T-helper 2 cell treated with Interferon-gamma antibody and Interleukin-4, amounts not matched to agents 100 ng/mL and 5 ng/mL, for 36 hours (primary cell): ENCODE data around the gene CCL13. TPM values are rescaled to one million over a fixed set of nuclear protein-coding genes. Genes with fewer than 3 reads are reported as not detected.

Experiments used
- intact Hi-C: fragments of 100-400 bp; cut with micrococcal nuclease; formaldehyde crosslinking; loops from one replicate; pipeline ENCODE4 v1.15.1; 2023
- total RNA-seq: library from RNA; stranded (reverse); gene quantifications from 2 replicates; pipeline ENCODE4 v1.2.3, GENCODE V29; 2022

The CCL13 gene
- total RNA-seq, 1 donor from 2014 or later: not detected

GRCh38 chr17:34363183-34363661 is 6.9 kb downstream of the CCL13 start, which contains the start of gene CCL1:
TSS of gene CCL1 (minus strand) at chr17:34363233. CDS start at chr17:34363161, 72 bp downstream.
- intact Hi-C loops: no loop called here

GRCh38 chr17:34364751-34365150 is 8.5 kb downstream of the CCL13 start:
- intact Hi-C loops: no loop called here

DNA sequence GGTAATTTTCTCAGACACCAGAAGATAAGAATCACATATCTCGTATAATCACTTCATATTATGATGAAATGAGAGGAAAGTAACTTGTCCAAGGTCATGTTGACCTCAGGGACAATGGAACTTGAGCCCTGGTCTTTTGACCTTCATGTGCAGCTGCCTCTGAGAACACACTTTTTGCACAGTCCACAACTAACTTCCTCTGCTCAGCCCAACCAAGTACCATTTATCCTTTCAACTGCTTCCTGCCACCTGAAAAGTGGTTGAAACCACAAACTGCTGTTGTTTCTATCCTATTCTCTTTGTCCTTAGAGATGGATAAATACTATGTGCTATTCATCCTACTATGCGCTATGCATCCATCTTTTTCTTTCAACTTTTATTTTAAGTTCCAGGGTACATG is 9.1 kb downstream of the CCL13 start:
- intact Hi-C loops: no loop called here

GRCh38 chr17:34366010-34366409 is 9.7 kb downstream of the CCL13 start:
- intact Hi-C loops: no loop called here

DNA sequence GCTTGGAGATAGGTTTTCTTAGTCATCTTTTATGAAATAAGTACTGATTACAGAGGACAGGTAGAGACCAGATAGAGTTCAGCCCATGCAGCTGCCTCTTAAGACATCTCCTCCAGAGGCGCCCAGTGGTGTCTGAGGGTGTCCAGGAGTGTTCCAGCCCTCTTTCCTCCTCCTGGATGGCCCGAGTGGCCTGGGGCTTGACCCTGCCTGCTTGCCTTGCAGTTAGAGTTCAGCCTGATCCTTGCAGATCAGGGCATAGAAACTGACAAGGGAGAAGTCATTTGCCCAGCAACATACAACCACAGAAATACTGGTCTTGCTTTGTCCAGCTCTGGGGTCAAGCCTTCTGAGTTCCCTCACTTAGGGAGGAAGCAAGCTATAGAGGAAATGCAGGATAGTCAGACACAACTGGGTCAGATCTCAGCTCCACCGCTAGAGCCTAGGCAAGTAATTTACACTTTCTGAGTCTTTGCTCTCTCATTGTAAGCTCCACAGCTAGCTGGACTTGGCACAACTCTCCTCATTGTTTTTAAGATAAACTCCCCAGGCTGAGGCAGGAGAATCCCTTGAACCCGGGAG is 10.3 kb downstream of the CCL13 start:
- intact Hi-C loops: no loop called here

GRCh38 chr17:34367486-34368195 is 11.4 kb downstream of the CCL13 start:
- intact Hi-C loops: no loop called here

DNA sequence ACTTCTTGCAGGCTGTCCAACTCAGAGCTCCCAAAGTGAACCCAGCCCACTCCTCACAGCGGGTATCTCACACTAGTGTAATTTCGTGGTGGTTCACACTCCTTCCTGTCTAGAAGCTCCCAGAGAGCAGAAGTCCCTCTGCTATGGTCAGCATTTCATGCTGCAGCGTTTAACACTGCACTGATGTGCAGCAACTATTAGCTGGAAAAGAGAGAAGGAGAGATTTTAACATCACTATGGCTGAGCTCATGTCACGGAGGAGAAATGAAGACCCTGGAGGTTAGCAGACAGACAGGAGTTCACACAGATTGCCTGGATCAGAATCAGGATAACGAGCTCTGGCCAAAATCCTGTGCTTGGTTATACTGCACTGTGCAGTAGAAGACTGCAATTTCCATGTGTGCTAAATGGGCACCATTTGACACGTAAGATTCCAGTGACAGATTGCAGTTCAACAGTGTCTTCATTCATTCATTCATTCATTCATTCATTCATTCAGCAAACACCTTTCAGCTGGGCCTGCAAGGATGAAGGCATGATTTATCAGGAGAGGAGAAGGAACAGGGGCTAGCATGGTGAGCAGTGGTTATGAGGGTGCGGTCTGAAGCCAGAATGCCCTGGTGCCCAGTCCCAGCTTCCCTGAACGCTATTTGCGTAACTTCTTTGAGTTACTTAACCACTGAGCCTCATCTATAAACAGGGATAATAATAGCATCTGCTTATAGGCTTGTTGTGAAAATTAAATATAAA is 12.1 kb downstream of the CCL13 start:
- intact Hi-C loops: no loop called here

- intact Hi-C loops: no loop called here
These were observed 12.7 kb downstream of the CCL13 start for GRCh38 chr17:34368946-34369500.

DNA sequence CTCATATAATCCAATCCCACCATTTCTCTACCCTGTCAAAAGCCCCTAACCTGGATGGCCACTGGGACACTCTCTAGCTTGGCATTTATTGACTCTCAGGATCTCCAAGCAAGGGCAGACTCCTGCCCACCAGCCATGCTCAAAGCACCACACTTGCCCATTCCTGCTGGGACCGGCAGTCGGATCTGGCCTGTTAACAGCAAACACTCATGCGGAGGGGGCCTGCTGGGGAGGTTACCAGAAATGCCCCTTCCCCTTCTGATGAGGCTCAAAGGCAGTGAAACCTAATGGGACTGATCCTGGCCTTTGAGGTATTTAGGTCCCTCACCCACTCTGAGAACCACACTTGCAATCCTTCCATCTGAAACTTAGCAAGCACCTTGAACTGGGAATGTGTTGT is 13.3 kb downstream of the CCL13 start:
- intact Hi-C loops: no loop called here

DNA sequence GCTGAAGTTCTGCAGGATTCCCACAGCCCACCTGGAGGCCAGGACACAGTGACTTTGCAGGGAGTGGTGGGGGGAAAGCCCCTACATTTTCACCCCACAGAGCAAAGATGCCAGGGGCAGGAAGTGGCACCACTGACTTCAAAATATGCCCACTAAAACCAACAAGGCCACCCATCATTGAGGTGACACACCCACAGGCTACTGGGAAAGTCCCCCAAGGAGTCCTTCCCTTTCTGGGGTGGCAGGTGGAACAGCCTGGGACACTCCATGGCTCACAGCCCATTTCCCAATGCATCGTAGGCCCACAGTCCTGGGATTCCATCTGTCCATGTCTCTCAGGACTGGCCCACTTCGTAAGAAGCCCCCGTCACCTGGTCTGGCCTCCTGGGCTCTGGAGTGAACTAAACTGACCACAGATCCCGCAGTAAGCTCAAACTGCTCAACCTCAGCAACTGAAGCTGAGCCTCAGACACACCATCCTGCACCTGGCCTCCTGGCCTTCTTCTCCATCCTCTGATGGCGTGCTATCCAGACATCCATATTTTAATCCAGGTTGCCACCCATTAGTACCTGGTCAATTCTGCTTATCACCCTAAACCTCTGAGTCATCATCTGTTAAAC is 14.2 kb downstream of the CCL13 start:
- intact Hi-C loops: no loop called here

- intact Hi-C loops: no loop called here
These were observed 14.7 kb downstream of the CCL13 start for GRCh38 chr17:34370997-34371395.

- intact Hi-C loops: no loop called here
These were observed 15.3 kb downstream of the CCL13 start for GRCh38 chr17:34371405-34372100.

- intact Hi-C loops: no loop called here
These were observed 18.2 kb downstream of the CCL13 start for GRCh38 chr17:34374457-34374856.

GRCh38 chr17:34375426-34375997 is 19.2 kb downstream of the CCL13 start:
- intact Hi-C loops: no loop called here

DNA sequence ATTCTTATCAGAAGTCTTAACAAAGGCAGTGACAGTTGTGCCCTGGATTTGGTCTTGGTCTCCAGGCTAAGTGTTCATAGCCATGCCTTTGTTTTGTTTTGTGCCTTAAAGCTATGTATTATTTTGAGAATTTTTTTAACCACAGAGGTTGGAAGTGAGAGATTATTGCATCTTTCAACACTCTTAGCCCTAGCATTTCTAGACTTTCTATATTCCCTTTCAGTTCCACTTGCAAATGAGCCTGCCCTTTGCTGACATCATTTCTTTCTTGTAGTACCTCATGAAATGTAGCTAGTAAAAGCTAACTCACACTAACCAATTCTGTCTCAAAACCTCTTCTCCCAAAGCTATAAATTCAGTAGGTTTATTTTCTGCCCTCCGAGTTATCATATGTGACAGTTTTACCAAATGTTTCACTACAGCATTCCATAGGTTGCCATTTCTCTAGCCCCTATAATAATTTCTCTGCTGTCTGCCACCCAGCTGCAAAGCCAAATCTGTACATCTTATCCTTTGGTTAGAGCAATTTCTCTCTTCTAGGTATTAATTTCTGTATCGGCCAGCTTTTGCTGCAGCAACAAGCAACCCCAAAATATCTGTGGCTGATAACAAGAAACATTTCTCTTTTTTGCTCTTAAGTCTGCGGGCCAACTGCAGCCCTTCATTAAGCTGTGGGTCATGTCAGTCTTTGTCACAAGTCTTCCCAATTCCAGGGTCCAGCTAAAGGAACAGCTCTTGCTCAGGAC is 21.0 kb downstream of the CCL13 start:
- intact Hi-C loops: no loop called here

GRCh38 chr17:34378664-34379101 is 22.4 kb downstream of the CCL13 start:
- intact Hi-C loops: loop anchor here (1.0 kb wide), 1 partner anchor 17 kb away; no protein-coding TSS in a partner anchor

GRCh38 chr17:34379868-34380267 is 23.6 kb downstream of the CCL13 start:
- intact Hi-C loops: no loop called here

GRCh38 chr17:34382621-34383124 is 26.4 kb downstream of the CCL13 start:
- intact Hi-C loops: no loop called here

DNA sequence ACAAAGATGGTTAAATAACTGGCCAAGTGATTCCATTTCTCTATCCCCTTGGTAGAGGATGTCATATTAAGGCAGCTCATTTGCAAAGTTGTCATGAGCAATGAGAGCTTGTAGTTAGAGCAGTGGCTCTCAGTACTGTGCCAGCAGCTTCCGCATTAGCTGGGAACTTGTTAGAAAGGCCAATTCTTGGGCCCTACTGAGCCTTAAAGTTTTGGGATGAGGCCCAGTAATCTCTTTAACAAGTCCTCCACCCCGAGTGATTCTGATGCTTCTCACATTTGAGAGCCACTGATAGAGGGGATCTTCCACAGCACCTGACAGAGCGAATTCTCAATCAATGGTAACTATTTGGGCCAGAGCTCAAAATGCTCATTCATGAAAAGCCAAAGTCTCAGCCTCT is 26.9 kb downstream of the CCL13 start:
- intact Hi-C loops: no loop called here
